Measurements from ENCODE around the gene AK9. TPM values are rescaled to one million over a fixed set of nuclear protein-coding genes. Genes with fewer than 3 reads are reported as not detected.

AK9 gene
- total and polyA plus RNA-seq, 5 donors from 2014 or later: 4.3 to 8.2 (median 6.9) TPM

DNA sequence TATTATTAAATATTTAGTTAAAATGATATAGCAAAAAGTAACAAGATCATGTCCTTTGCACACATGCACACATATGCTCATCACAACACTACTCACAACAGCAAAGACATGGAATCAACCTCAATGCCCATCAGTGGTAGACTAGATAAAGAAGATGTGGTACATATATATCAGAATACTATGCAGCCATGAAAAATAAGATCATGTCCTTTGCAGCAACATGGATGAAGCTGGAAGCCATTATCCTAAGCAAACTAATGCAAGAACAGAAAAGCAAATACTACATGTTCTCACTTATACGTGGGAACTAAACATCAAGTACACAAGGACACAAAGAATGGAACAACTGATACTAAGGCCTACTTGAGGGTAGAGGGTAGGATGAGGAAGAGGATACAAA, 14.3 kb downstream of the AK9 start:
- Mint-ChIP-seq H3K27ac (no peak overlapping the region), H3K4me1 (peaks cover 0 to 14% (median 8%) of the 10 kb centered on the region in 4 donors), H3K4me3 (no peak overlapping the region), H3K9me3 (peaks cover 0 to 3% (median 0%) of the 10 kb centered on the region in 7 donors), H3K27me3 (no peaks in the 10 kb centered on the region), H3K36me3 (peaks cover 19% of the 10 kb centered on the region)
- H3K27me3 ChIP-seq (ENCODE audit: control insufficient read depth, insufficient read depth, low read length): no peaks in the 10 kb centered on the region
- no peak overlapping the region for H3K4me3 ChIP-seq (ENCODE audit: low read depth, low read length)
- DNase-seq (no peak), ATAC-seq (ENCODE audit: low read depth in 2 of 2) (no peak)
- H3K4me1 ChIP-seq (ENCODE audit: control insufficient read depth, insufficient read depth, low read length, poor library complexity, severe bottlenecking): no peaks in the 10 kb centered on the region
- no peaks in the 10 kb centered on the region for H3K9me3 ChIP-seq (ENCODE audit: control insufficient read depth in 2 of 2, low read length in 2 of 2)
- no peak overlapping the region for H3K27ac ChIP-seq (ENCODE audit: insufficient read depth, low read length, poor library complexity, severe bottlenecking)
- no peaks in the 10 kb centered on the region for H3K36me3 ChIP-seq (ENCODE audit: control insufficient read depth, insufficient read depth, low read length)

DNA sequence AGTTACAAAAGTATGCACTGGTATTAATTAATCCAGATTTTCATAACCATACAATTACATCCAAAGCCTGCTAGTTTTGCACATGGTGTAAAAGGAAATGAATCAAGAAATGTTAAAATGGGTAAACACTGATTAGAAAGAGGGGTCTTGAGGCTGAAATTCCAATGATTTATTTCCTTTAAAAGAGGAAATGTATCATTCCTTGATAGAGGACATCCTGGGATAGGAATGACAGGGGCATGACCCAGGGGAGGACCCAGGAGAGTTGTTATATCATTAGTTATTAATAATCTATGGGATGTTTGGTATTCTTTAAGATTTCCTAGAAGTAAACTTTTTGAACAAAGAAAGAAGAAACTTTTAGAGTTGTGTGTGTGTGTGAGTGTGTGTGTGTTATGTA, 18.2 kb downstream of the AK9 start:
- H3K9me3 ChIP-seq (ENCODE audit: control insufficient read depth in 2 of 2, low read length in 2 of 2): no peaks in the 10 kb centered on the region
- peaks cover 29% of the 10 kb centered on the region for H3K36me3 Mint-ChIP-seq

GRCh38 chr6:109672175-109672574, 18.8 kb downstream of the AK9 start:
- Histone ChIP-seq H3K4me3 (ENCODE audit: low read depth, low read length) (no peak overlapping the region), H3K4me1 (ENCODE audit: control insufficient read depth, insufficient read depth, low read length, poor library complexity, severe bottlenecking) (no peaks in the 10 kb centered on the region), H3K27ac (ENCODE audit: insufficient read depth, low read length, poor library complexity, severe bottlenecking) (no peak overlapping the region), H3K27me3 (ENCODE audit: control insufficient read depth, insufficient read depth, low read length) (no peaks in the 10 kb centered on the region), H3K36me3 (ENCODE audit: control insufficient read depth, insufficient read depth, low read length) (peaks cover 2% of the 10 kb centered on the region), H3K9me3 (ENCODE audit: control insufficient read depth in 2 of 2, low read length in 2 of 2) (no peaks in the 10 kb centered on the region)
- Mint-ChIP-seq H3K4me1 (peaks cover 0 to 2% (median 0%) of the 10 kb centered on the region in 4 donors), H3K36me3 (peaks cover 29% of the 10 kb centered on the region), H3K4me3 (no peak overlapping the region), H3K27ac (no peak overlapping the region), H3K9me3 (peaks cover 0 to 4% (median 0%) of the 10 kb centered on the region in 7 donors), H3K27me3 (no peaks in the 10 kb centered on the region)
- ATAC-seq (ENCODE audit: low read depth in 2 of 2): no peak
- DNase-seq: no peak

More for the DNA sequence above, 18.2 kb downstream of the AK9 start:
- no peak for DNase-seq
- H3K36me3 ChIP-seq (ENCODE audit: control insufficient read depth, insufficient read depth, low read length): peaks cover 2% of the 10 kb centered on the region
- Mint-ChIP-seq H3K4me3 (no peak overlapping the region), H3K4me1 (peaks cover 0 to 2% (median 0%) of the 10 kb centered on the region in 4 donors), H3K27me3 (no peaks in the 10 kb centered on the region), H3K27ac (no peak overlapping the region), H3K9me3 (peaks cover 0 to 4% (median 0%) of the 10 kb centered on the region in 7 donors)
- H3K27ac ChIP-seq (ENCODE audit: insufficient read depth, low read length, poor library complexity, severe bottlenecking): no peak overlapping the region
- ATAC-seq (ENCODE audit: low read depth in 2 of 2): no peak
- no peaks in the 10 kb centered on the region for H3K4me1 ChIP-seq (ENCODE audit: control insufficient read depth, insufficient read depth, low read length, poor library complexity, severe bottlenecking)
- no peaks in the 10 kb centered on the region for H3K27me3 ChIP-seq (ENCODE audit: control insufficient read depth, insufficient read depth, low read length)
- no peak overlapping the region for H3K4me3 ChIP-seq (ENCODE audit: low read depth, low read length)

DNA sequence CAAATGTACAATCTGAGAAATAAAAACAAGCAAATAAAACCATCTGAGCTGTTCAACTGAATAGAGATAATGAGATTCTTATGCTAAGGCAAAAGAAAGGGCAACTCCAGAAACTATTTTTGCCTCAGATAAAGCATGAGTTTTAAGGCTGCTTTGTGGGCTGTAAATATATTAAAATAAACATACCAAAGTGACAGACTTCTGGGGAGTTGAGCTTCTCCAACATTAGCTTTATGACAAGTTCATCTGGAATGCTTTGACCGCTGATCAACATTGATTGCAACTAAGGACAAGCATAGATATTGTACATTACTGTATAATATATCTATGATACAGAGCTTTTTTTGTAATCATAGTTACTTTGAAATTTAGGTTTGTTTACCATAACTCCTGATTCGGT, 19.3 kb downstream of the AK9 start:
- Mint-ChIP-seq H3K27me3 (no peaks in the 10 kb centered on the region), H3K4me3 (no peak overlapping the region), H3K36me3 (peaks cover 26% of the 10 kb centered on the region), H3K4me1 (peaks cover 0 to 2% (median 0%) of the 10 kb centered on the region in 4 donors), H3K9me3 (peaks cover 0 to 2% (median 0%) of the 10 kb centered on the region in 7 donors), H3K27ac (no peak overlapping the region)
- Histone ChIP-seq H3K36me3 (ENCODE audit: control insufficient read depth, insufficient read depth, low read length) (peaks cover 2% of the 10 kb centered on the region), H3K4me1 (ENCODE audit: control insufficient read depth, insufficient read depth, low read length, poor library complexity, severe bottlenecking) (no peaks in the 10 kb centered on the region), H3K9me3 (ENCODE audit: control insufficient read depth in 2 of 2, low read length in 2 of 2) (no peaks in the 10 kb centered on the region), H3K27ac (ENCODE audit: insufficient read depth, low read length, poor library complexity, severe bottlenecking) (no peak overlapping the region), H3K27me3 (ENCODE audit: control insufficient read depth, insufficient read depth, low read length) (no peaks in the 10 kb centered on the region), H3K4me3 (ENCODE audit: low read depth, low read length) (no peak overlapping the region)
- no peak for ATAC-seq (ENCODE audit: low read depth in 2 of 2)
- DNase-seq: no peak

GRCh38 chr6:109669811-109670210, 21.2 kb downstream of the AK9 start:
- no peak for ATAC-seq (ENCODE audit: low read depth in 2 of 2)
- Mint-ChIP-seq H3K27me3 (no peaks in the 10 kb centered on the region), H3K9me3 (peaks cover 0 to 5% (median 0%) of the 10 kb centered on the region in 7 donors)

GRCh38 chr6:109662192-109662591, 28.8 kb downstream of the AK9 start:
- DNase-seq: no peak
- Mint-ChIP-seq H3K27me3 (no peaks in the 10 kb centered on the region), H3K4me1 (no peaks in the 10 kb centered on the region), H3K4me3 (no peak overlapping the region), H3K27ac (no peak overlapping the region), H3K36me3 (peaks cover 14% of the 10 kb centered on the region), H3K9me3 (peaks cover 0 to 4% (median 0%) of the 10 kb centered on the region in 7 donors)
- no peaks in the 10 kb centered on the region for H3K4me1 ChIP-seq (ENCODE audit: control insufficient read depth, insufficient read depth, low read length, poor library complexity, severe bottlenecking)
- H3K27ac ChIP-seq (ENCODE audit: insufficient read depth, low read length, poor library complexity, severe bottlenecking): no peak overlapping the region
- H3K4me3 ChIP-seq (ENCODE audit: low read depth, low read length): no peak overlapping the region
- no peaks in the 10 kb centered on the region for H3K9me3 ChIP-seq (ENCODE audit: control insufficient read depth in 2 of 2, low read length in 2 of 2)
- no peak for ATAC-seq (ENCODE audit: low read depth in 2 of 2)
- no peaks in the 10 kb centered on the region for H3K36me3 ChIP-seq (ENCODE audit: control insufficient read depth, insufficient read depth, low read length)
- no peaks in the 10 kb centered on the region for H3K27me3 ChIP-seq (ENCODE audit: control insufficient read depth, insufficient read depth, low read length)

More at GRCh38 chr6:109669811-109670210, 21.2 kb downstream of the AK9 start:
- Histone ChIP-seq H3K27ac (ENCODE audit: insufficient read depth, low read length, poor library complexity, severe bottlenecking) (no peak overlapping the region), H3K4me3 (ENCODE audit: low read depth, low read length) (no peak overlapping the region), H3K4me1 (ENCODE audit: control insufficient read depth, insufficient read depth, low read length, poor library complexity, severe bottlenecking) (no peaks in the 10 kb centered on the region), H3K27me3 (ENCODE audit: control insufficient read depth, insufficient read depth, low read length) (no peaks in the 10 kb centered on the region), H3K9me3 (ENCODE audit: control insufficient read depth in 2 of 2, low read length in 2 of 2) (no peaks in the 10 kb centered on the region), H3K36me3 (ENCODE audit: control insufficient read depth, insufficient read depth, low read length) (peaks cover 2% of the 10 kb centered on the region)
- no peak overlapping the region for H3K4me3 Mint-ChIP-seq
- no peak for DNase-seq
- H3K4me1 Mint-ChIP-seq: no peaks in the 10 kb centered on the region
- no peak overlapping the region for H3K27ac Mint-ChIP-seq
- H3K36me3 Mint-ChIP-seq: peaks cover 18% of the 10 kb centered on the region

DNA sequence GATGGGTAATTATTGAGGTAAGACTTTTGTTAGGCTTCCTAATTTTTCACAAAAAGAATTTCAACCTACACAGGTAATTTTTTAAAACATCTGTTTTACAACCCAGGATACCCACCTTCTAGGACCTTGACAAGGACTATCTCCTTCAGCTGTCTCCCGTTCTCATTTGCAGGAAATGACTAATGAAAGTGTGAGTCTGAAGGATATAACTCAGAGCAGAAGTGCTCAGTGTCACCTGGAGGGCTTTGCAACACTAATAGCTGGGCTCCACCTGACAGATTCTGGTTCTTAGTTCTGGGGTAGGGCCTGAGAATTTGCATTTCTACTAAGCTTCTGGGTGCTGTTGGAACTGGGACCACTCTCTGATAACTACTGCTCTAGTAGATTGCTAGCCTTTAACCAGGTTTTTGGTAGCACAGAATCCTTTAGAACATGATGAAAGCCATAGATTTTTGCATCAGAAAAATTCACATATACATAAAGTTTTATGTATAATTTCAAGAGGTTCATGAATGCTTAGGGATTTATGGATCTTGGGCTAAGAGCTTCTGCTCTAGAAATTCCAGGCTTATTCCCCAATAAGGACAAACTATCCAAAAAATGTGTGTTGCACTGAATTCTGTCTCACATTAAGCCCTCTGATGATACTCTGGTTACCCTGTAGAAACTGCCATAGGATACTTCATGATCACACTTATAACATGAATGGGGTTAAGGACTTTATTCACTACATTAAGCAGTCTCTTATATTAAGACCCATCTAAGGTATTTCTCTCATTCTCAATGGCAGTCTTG, 30.3 kb downstream of the AK9 start:
- no peak overlapping the region for H3K4me3 Mint-ChIP-seq
- peaks cover 24% of the 10 kb centered on the region for H3K36me3 Mint-ChIP-seq
- ATAC-seq (ENCODE audit: low read depth in 2 of 2) (no peak), DNase-seq (peak in 1 of 3 donors; percentile 22)
- H3K27me3 Mint-ChIP-seq: no peaks in the 10 kb centered on the region
- no peaks in the 10 kb centered on the region for H3K4me1 Mint-ChIP-seq
- no peaks in the 10 kb centered on the region for H3K27me3 ChIP-seq (ENCODE audit: control insufficient read depth, insufficient read depth, low read length)
- H3K9me3 Mint-ChIP-seq: peaks cover 0 to 4% (median 0%) of the 10 kb centered on the region in 7 donors
- H3K27ac ChIP-seq (ENCODE audit: insufficient read depth, low read length, poor library complexity, severe bottlenecking): no peak overlapping the region
- H3K27ac Mint-ChIP-seq: no peak overlapping the region
- H3K4me1 ChIP-seq (ENCODE audit: control insufficient read depth, insufficient read depth, low read length, poor library complexity, severe bottlenecking): no peaks in the 10 kb centered on the region
- no peak overlapping the region for H3K4me3 ChIP-seq (ENCODE audit: low read depth, low read length)
- H3K9me3 ChIP-seq (ENCODE audit: control insufficient read depth in 2 of 2, low read length in 2 of 2): no peaks in the 10 kb centered on the region
- H3K36me3 ChIP-seq (ENCODE audit: control insufficient read depth, insufficient read depth, low read length): no peaks in the 10 kb centered on the region

All from CD4-positive, CD25-positive, alpha-beta regulatory T cell (primary cell).